SK-N-SH treated with all-trans-retinoic acid at 6 μM for 48 hours (cell line): ENCODE data around the gene DEFB114.

ENCODE experiments used
- ATAC-seq: fragments of 200-7000 bp; cut with Tn5 transposase; 3 replicates; pipeline ENCODE4 v1.9.1; 2020; ENCODE audit warnings: mild to moderate bottlenecking, moderate library complexity
- ARNTL ChIP-seq: fragments of 450-650 bp; formaldehyde crosslinking; IDR thresholded peaks from 2 replicates; pipeline ENCODE4 v1.5.0; 2020; ENCODE audit warnings: low read depth, mild to moderate bottlenecking, moderate library complexity, borderline replicate concordance
- CREB5 ChIP-seq: fragments of 250-450 bp; sonication (Bioruptor Pico); IDR thresholded peaks from 2 replicates; pipeline ENCODE4 v1.5.1; 2020; ENCODE audit warnings: low read depth, mild to moderate bottlenecking, moderate library complexity
- CSDC2 ChIP-seq: fragments of 250-450 bp; sonication (Bioruptor Pico); IDR thresholded peaks from 2 replicates; pipeline ENCODE4 v1.5.0; 2020; ENCODE audit warnings: mild to moderate bottlenecking, moderate library complexity
- CSRNP3 ChIP-seq: fragments of 250-450 bp; sonication (Bioruptor Pico); IDR thresholded peaks from 2 replicates; pipeline ENCODE4 v1.5.1; 2021; ENCODE audit warnings: mild to moderate bottlenecking, moderate library complexity
- GLIS3 ChIP-seq: fragments of 250-450 bp; sonication (Bioruptor Pico); IDR thresholded peaks from 2 replicates; pipeline ENCODE4 v1.5.0; 2020; ENCODE audit warnings: mild to moderate bottlenecking, moderate library complexity
- ISL1 ChIP-seq: fragments of 250-450 bp; sonication (Bioruptor Pico); IDR thresholded peaks from 2 replicates; pipeline ENCODE4 v2.1.2; 2022; ENCODE audit warnings: mild to moderate bottlenecking, moderate library complexity
- OSR1 ChIP-seq: fragments of 250-450 bp; sonication (Bioruptor Pico); IDR thresholded peaks from 2 replicates; pipeline ENCODE4 v1.8.0; 2022; ENCODE audit warnings: moderate library complexity, mild to moderate bottlenecking, inconsistent platforms
- PATZ1 ChIP-seq: fragments of 250-450 bp; sonication (Bioruptor Pico); IDR thresholded peaks from 2 replicates; pipeline ENCODE4 v1.8.0; 2020; ENCODE audit warnings: mild to moderate bottlenecking, moderate library complexity, borderline replicate concordance
- POU6F1 ChIP-seq: fragments of 250-450 bp; sonication (Bioruptor Pico); IDR thresholded peaks from 2 replicates; pipeline ENCODE4 v1.8.0; 2021; ENCODE audit warnings: low read depth, mild to moderate bottlenecking, moderate library complexity, borderline replicate concordance
- PPARA ChIP-seq: fragments of 250-450 bp; sonication (Bioruptor Pico); IDR thresholded peaks from 2 replicates; pipeline ENCODE4 v1.5.0; 2020; ENCODE audit warnings: mild to moderate bottlenecking, borderline replicate concordance
- RARB ChIP-seq: fragments of 250-450 bp; sonication (Bioruptor Pico); IDR thresholded peaks from 2 replicates; pipeline ENCODE4 v1.8.0; 2021; ENCODE audit warnings: mild to moderate bottlenecking, moderate library complexity
- SNAI2 ChIP-seq: fragments of 250-450 bp; sonication (Bioruptor Pico); IDR thresholded peaks from 2 replicates; pipeline ENCODE4 v1.5.0; 2020; ENCODE audit warnings: mild to moderate bottlenecking, moderate library complexity
- TCF4 ChIP-seq: fragments of 250-450 bp; sonication (Bioruptor Pico); IDR thresholded peaks from 2 replicates; pipeline ENCODE4 v1.8.0; 2021; ENCODE audit warnings: mild to moderate bottlenecking, moderate library complexity, borderline replicate concordance
- TOX ChIP-seq: fragments of 250-450 bp; sonication (Bioruptor Pico); IDR thresholded peaks from 2 replicates; pipeline ENCODE4 v1.8.0; 2021; ENCODE audit warnings: mild to moderate bottlenecking, moderate library complexity, borderline replicate concordance
- TSHZ2 ChIP-seq: fragments of 250-450 bp; sonication (Bioruptor Pico); IDR thresholded peaks from 2 replicates; pipeline ENCODE4 v1.5.0; 2020; ENCODE audit warnings: mild to moderate bottlenecking, moderate library complexity
- ZFP3 ChIP-seq: fragments of 250-450 bp; sonication (Bioruptor Pico); IDR thresholded peaks from 2 replicates; pipeline ENCODE4 v1.5.0; 2020; ENCODE audit warnings: mild to moderate bottlenecking, moderate library complexity
- ZFP30 ChIP-seq: fragments of 450-650 bp; formaldehyde crosslinking; IDR thresholded peaks from 2 replicates; pipeline ENCODE4 v1.5.0; 2022; ENCODE audit warnings: mild to moderate bottlenecking, moderate library complexity
- ZNF565 ChIP-seq: fragments of 450-650 bp; formaldehyde crosslinking; conservative IDR thresholded peaks from 2 replicates; pipeline ENCODE4 v1.5.0; 2020; ENCODE audit warnings: low read depth, mild to moderate bottlenecking, moderate library complexity
- ZNF8 ChIP-seq: fragments of 450-650 bp; formaldehyde crosslinking; IDR thresholded peaks from 2 replicates; pipeline ENCODE4 v1.5.0; 2020; ENCODE audit warnings: mild to moderate bottlenecking, moderate library complexity

Gene DEFB114

GRCh38 chr6:49955847-49956246 lies 8.1 kb downstream of the DEFB114 start:
- TF ChIP-seq TCF4 (CRISPR knock-in tag) (no peak), PATZ1 (CRISPR knock-in tag) (no peak), ZFP30 (CRISPR knock-in tag) (no peak), OSR1 (CRISPR knock-in tag) (no peak), ZFP3 (CRISPR knock-in tag) (no peak), ARNTL (CRISPR knock-in tag) (no peak), ZNF8 (CRISPR knock-in tag) (no peak), TSHZ2 (CRISPR knock-in tag) (no peak), POU6F1 (CRISPR knock-in tag) (no peak), PPARA (CRISPR knock-in tag) (no peak), TOX (CRISPR knock-in tag) (no peak), SNAI2 (no peak), RARB (CRISPR knock-in tag) (no peak), ISL1 (no peak)
- no peak for ATAC-seq

GRCh38 chr6:49951926-49952325 lies 12.0 kb downstream of the DEFB114 start:
- TF ChIP-seq CSDC2, result no peak
- ATAC-seq, result no peak

GRCh38 chr6:49950415-49950751 lies 13.6 kb downstream of the DEFB114 start:
- no peak for ATAC-seq
- TF ChIP-seq TCF4 (CRISPR knock-in tag) (no peak), POU6F1 (CRISPR knock-in tag) (no peak), TOX (CRISPR knock-in tag) (no peak), PPARA (CRISPR knock-in tag) (no peak)

- no peak for ATAC-seq
- TF ChIP-seq CREB5 (CRISPR knock-in tag) (no peak), POU6F1 (CRISPR knock-in tag) (no peak), PPARA (CRISPR knock-in tag) (no peak), GLIS3 (CRISPR knock-in tag) (no peak), OSR1 (CRISPR knock-in tag) (no peak), CSDC2 (no peak), SNAI2 (no peak), ISL1 (no peak), ZNF565 (no peak), ARNTL (CRISPR knock-in tag) (no peak), ZFP3 (CRISPR knock-in tag) (no peak), CSRNP3 (CRISPR knock-in tag) (no peak), TOX (CRISPR knock-in tag) (no peak)
- TF ChIP-seq, all 23 proteins: peak for 0
Observed at GRCh38 chr6:49949062-49949461, 14.9 kb downstream of the DEFB114 start.
